ENCODE data around the gene SYT4. TPM values are rescaled to one million over a fixed set of nuclear protein-coding genes. Genes with fewer than 3 reads are reported as not detected.
A peak's percentile ranks its signal among the peaks of the same experiment; 100 is the strongest.

SYT4 gene
- total RNA-seq, 8 experiments from 2014 or later, result 0.28 to 347 (median 137) TPM; not detected in 2

DNA sequence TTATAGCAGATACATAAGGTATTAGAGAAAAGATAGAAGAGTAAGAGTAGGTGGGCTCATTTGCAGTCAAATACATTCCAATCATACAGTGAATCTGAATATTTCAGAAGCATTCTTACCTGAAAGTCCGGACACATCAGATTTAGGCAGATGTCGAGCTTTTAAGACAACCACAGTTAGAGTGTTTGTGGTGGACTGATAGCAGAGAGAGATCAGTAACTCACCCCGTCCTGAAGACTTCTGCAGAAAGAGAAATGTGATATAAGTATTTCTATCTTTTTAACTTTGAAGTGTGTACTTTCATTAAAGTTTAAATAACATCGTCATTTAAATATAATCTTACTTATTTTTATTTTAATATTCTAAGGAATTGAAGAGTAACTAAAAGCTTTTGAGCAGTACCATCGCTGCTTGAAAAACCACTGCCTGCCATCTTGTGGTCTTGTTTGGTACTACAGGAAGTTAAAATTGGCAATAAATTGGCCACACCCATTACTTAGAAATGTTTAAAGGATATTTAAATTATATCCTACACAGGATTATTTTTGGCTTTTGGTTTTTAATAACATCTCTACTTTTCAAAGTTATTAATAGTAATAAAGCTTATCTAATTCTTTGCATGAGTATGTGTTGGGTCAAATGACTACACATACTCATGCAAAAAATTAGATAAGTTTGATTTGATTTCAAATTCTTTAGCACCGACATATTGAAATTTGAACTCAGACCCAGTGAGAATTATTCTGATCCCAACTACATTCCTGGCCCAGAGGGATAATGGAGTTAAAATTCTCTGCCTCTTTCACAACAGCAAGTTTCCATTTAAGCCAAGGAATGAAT, 5.5 kb downstream of the SYT4 start:
- peak in 1 of 8 experiments; percentile 38 for ATAC-seq (replicated peaks in 6 of 8)
- Histone ChIP-seq H3K27ac (no peak overlapping the region), H3K4me3 (peak overlapping the region in 3 of 5 donors; percentile 1 to 22 (median 14)), H3K4me1 (replicated peaks in 1 of 2) (peaks cover 0 to 24% of the 10 kb centered on the region in 2 donors)
- in situ Hi-C loops (cut with MboI; ENCODE audit: low pct_unique_long_range_greater_than_20kb in 2 of 9, low sequenced_read_pairs in 9 of 9, unreplicated experiment in 9 of 9), result loop anchor here in 3 of 9 experiments (10.0 to 25.0 kb wide), 4 partner anchors 685 to 985 kb away; no protein-coding TSS in a partner anchor
- WGBS, 10 experiments, result 13 to 63% (median 29%) methylated on average over 2 to 6 of the region's 6 CpGs

DNA sequence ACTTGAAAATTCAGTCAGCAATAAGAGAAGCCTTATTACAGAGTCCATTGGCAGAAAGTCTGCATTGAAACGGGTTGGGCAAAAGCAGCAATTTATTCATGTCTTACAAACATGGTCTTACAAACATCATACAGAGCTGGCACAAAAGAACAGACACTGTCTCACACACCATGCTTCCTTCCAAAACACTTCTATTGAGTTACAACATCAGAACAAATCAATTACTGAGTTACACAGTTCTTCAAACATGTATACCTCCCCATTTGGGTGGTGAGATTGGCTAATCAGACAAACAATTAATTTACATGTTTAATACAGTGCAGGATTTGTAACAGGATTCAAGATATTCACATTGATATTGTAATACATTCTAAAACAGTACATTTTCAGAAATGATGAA, 9.5 kb downstream of the SYT4 start:
- ATAC-seq (replicated peaks in 6 of 8), result no peak
- in situ Hi-C loops (cut with MboI; ENCODE audit: low pct_unique_long_range_greater_than_20kb in 2 of 9, low sequenced_read_pairs in 9 of 9, unreplicated experiment in 9 of 9), result loop anchor here in 2 of 9 experiments (25.0 kb wide), 3 partner anchors 681 to 981 kb away; no protein-coding TSS in a partner anchor
- H3K27ac ChIP-seq, result no peak overlapping the region
- peaks cover 0 to 9% of the 10 kb centered on the region in 2 donors for H3K4me1 ChIP-seq (replicated peaks in 1 of 2)
- H3K4me3 ChIP-seq, result no peak overlapping the region
- WGBS, 10 experiments, result 0 to 100% (median 83%) methylated on average over 1 of the region's 1 CpG; no CpG with 5 or more reads in 3 of the 10 experiments

GRCh38 chr18:43265465-43265864, 11.8 kb downstream of the SYT4 start:
- H3K4me1 ChIP-seq (replicated peaks in 1 of 2), result peaks cover 0 to 4% of the 10 kb centered on the region in 2 donors
- no peak overlapping the region for H3K4me3 ChIP-seq
- 18 to 92% (median 40%) methylated on average over 2 to 3 of the region's 4 CpGs; no CpG with 5 or more reads in 5 of the 10 experiments for WGBS, 10 experiments
- no peak overlapping the region for H3K27ac ChIP-seq
- no peak for ATAC-seq (replicated peaks in 6 of 8)
- in situ Hi-C loops (cut with MboI; ENCODE audit: low pct_unique_long_range_greater_than_20kb in 2 of 9, low sequenced_read_pairs in 9 of 9, unreplicated experiment in 9 of 9), result loop anchor here in 2 of 9 experiments (25.0 kb wide), 3 partner anchors 678 to 978 kb away; no protein-coding TSS in a partner anchor

DNA sequence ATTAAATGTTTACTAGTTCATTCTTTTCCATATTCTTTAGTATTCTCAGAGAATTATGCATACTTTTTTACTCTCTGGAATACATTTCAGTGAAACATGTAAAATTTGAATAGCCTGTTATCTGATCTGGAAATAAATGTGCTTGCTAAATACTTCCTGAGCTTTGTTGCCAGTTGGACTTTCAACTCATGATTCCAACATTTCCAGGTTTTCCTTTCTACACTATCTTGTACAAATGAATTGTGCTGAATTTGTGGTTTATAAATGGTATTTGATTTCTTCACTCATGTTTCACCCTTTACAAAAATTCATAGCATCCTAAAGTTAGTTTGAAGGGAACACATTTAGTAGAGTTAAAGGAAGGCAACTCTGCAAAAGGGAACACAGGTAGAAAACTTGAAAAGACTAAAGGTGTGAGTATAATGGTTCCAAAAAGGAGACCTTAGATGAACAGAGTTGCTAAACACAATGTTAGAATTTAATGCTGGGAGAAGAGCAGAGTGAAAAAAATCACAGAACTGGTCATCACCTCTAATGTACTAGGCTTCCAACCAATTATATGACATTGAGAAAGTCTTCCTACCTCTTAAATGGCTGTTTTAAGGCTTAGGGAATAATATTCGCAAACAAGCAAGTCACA, 28.6 kb downstream of the SYT4 start:
- WGBS, 10 experiments, result 33 to 100% (median 100%) methylated on average over 1 of the region's 1 CpG; no CpG with 5 or more reads in 2 of the 10 experiments
- Histone ChIP-seq H3K4me3 (no peak overlapping the region), H3K4me1 (replicated peaks in 1 of 2) (peaks cover 4 to 12% of the 10 kb centered on the region in 2 donors), H3K27ac (no peak overlapping the region)
- no peak for ATAC-seq (replicated peaks in 6 of 8)
- in situ Hi-C loops (cut with MboI; ENCODE audit: low pct_unique_long_range_greater_than_20kb in 2 of 9, low sequenced_read_pairs in 9 of 9, unreplicated experiment in 9 of 9), result loop anchor here in 1 of 9 experiments (25.0 kb wide), 1 partner anchor 111 kb away; no protein-coding TSS in a partner anchor

DNA sequence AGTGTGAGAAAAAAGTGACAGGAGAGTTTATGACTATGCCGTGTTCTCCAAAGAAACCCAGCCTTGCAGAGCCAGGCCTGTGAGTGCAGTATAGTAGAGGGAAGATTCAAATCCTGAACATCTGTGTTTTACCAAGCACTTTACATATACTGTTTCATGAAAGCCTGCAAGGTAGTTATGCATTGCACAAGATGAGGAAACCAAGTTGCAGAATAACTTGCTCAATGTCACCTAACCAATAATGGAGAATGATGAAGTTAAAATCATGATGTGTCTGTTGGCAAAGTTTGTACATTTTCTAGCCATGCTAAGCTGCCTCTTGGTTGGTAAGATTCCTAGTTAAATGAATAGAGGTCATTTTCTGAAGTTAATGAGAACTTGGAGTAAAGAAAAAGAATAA, 29.3 kb downstream of the SYT4 start:
- H3K4me1 ChIP-seq (replicated peaks in 1 of 2), result peaks cover 4 to 12% of the 10 kb centered on the region in 2 donors
- in situ Hi-C loops (cut with MboI; ENCODE audit: low pct_unique_long_range_greater_than_20kb in 2 of 9, low sequenced_read_pairs in 9 of 9, unreplicated experiment in 9 of 9), result loop anchor here in 1 of 9 experiments (25.0 kb wide), 1 partner anchor 111 kb away; no protein-coding TSS in a partner anchor
- H3K27ac ChIP-seq, result no peak overlapping the region
- 0 to 100% (median 100%) methylated on average over 1 of the region's 1 CpG; no CpG with 5 or more reads in 3 of the 10 experiments for WGBS, 10 experiments
- no peak for ATAC-seq (replicated peaks in 6 of 8)
- no peak overlapping the region for H3K4me3 ChIP-seq

- H3K4me1 ChIP-seq (replicated peaks in 1 of 2), result no peaks in the 10 kb centered on the region
- H3K4me3 ChIP-seq, result no peak overlapping the region
- no peak overlapping the region for H3K27ac ChIP-seq
- in situ Hi-C loops (cut with MboI; ENCODE audit: low pct_unique_long_range_greater_than_20kb in 2 of 9, low sequenced_read_pairs in 9 of 9, unreplicated experiment in 9 of 9), result loop anchor here in 1 of 9 experiments (25.0 kb wide), 1 partner anchor 101 kb away; no protein-coding TSS in a partner anchor
- 25 to 76% (median 72%) methylated on average over 2 of the region's 2 CpGs; no CpG with 5 or more reads in 6 of the 10 experiments for WGBS, 10 experiments
- no peak for ATAC-seq (replicated peaks in 6 of 8)
These were observed 38.9 kb downstream of the SYT4 start for GRCh38 chr18:43238429-43238828.

GRCh38 chr18:43236921-43237320, 40.4 kb downstream of the SYT4 start:
- Histone ChIP-seq H3K4me1 (replicated peaks in 1 of 2) (no peaks in the 10 kb centered on the region), H3K27ac (no peak overlapping the region), H3K4me3 (no peak overlapping the region)
- in situ Hi-C loops (cut with MboI; ENCODE audit: low pct_unique_long_range_greater_than_20kb in 2 of 9, low sequenced_read_pairs in 9 of 9, unreplicated experiment in 9 of 9), result loop anchor here in 1 of 9 experiments (25.0 kb wide), 1 partner anchor 100 kb away; no protein-coding TSS in a partner anchor
- no peak for ATAC-seq (replicated peaks in 6 of 8)
- 0 to 100% (median 80%) methylated on average over 1 to 2 of the region's 2 CpGs for WGBS, 10 experiments

DNA sequence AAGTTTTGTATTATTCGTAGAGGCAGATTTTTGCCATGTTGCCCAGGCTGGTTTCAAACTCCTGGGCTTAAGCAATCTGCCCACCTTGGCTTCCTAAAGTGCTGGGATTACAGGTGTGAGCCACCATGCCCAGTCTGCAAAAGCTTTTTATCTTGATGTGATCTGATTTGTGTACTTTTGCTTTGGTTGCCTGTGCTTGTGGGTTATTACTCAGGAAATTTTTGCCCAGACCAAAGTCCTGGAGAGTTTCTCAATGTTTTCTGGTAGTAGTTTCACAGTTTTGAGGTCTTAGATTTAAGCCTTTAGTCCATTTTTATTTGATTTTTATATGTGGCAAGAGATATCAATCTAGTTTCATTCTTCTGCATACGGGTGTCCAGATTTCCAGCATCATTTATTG, 42.4 kb downstream of the SYT4 start:
- ATAC-seq (replicated peaks in 6 of 8), result no peak
- Histone ChIP-seq H3K4me3 (no peak overlapping the region), H3K27ac (no peak overlapping the region), H3K4me1 (replicated peaks in 1 of 2) (no peaks in the 10 kb centered on the region)
- in situ Hi-C loops (cut with MboI; ENCODE audit: low pct_unique_long_range_greater_than_20kb in 2 of 9, low sequenced_read_pairs in 9 of 9, unreplicated experiment in 9 of 9), result loop anchor here in 1 of 9 experiments (25.0 kb wide), 1 partner anchor 98 kb away; no protein-coding TSS in a partner anchor
- 0 to 100% (median 80%) methylated on average over 1 to 2 of the region's 2 CpGs for WGBS, 10 experiments

- 29 to 100% (median 92%) methylated on average over 1 to 2 of the region's 2 CpGs; no CpG with 5 or more reads in 4 of the 10 experiments for WGBS, 10 experiments
- no peaks in the 10 kb centered on the region for H3K4me1 ChIP-seq (replicated peaks in 1 of 2)
- ATAC-seq (replicated peaks in 6 of 8), result no peak
- in situ Hi-C loops (cut with MboI; ENCODE audit: low pct_unique_long_range_greater_than_20kb in 2 of 9, low sequenced_read_pairs in 9 of 9, unreplicated experiment in 9 of 9), result no loop called here
- no peak overlapping the region for H3K4me3 ChIP-seq
- H3K27ac ChIP-seq, result no peak overlapping the region
These were observed 54.8 kb downstream of the SYT4 start for GRCh38 chr18:43222501-43222900.

GRCh38 chr18:43220691-43221090, 56.6 kb downstream of the SYT4 start:
- H3K4me3 ChIP-seq, result no peak overlapping the region
- ATAC-seq (replicated peaks in 6 of 8), result no peak
- no peaks in the 10 kb centered on the region for H3K4me1 ChIP-seq (replicated peaks in 1 of 2)
- H3K27ac ChIP-seq, result no peak overlapping the region
- in situ Hi-C loops (cut with MboI; ENCODE audit: low pct_unique_long_range_greater_than_20kb in 2 of 9, low sequenced_read_pairs in 9 of 9, unreplicated experiment in 9 of 9), result no loop called here

Data from motor neuron (in vitro differentiated cells).